ENCODE measurements around the gene CHST6. TPM values are rescaled to one million over a fixed set of nuclear protein-coding genes. Genes with fewer than 3 reads are reported as not detected.

CHST6 gene
- total RNA-seq, 1 experiment from 2014 or later, result 1.3 TPM

GRCh38 chr16:75458439-75458838 lies 36.8 kb downstream of the CHST6 start:
- Mint-ChIP-seq H3K4me3 (ENCODE audit: unreplicated experiment) (no peak overlapping the region), H3K36me3 (ENCODE audit: insufficient read depth, unreplicated experiment) (peaks cover 11% of the 10 kb centered on the region), H3K9me3 (ENCODE audit: unreplicated experiment) (no peaks in the 10 kb centered on the region), H3K27me3 (ENCODE audit: insufficient read depth, unreplicated experiment) (no peaks in the 10 kb centered on the region), H3K4me1 (ENCODE audit: low read depth, unreplicated experiment) (peaks cover 12% of the 10 kb centered on the region), H3K27ac (ENCODE audit: unreplicated experiment) (no peak overlapping the region)
- TF ChIP-seq, protein P1, sequence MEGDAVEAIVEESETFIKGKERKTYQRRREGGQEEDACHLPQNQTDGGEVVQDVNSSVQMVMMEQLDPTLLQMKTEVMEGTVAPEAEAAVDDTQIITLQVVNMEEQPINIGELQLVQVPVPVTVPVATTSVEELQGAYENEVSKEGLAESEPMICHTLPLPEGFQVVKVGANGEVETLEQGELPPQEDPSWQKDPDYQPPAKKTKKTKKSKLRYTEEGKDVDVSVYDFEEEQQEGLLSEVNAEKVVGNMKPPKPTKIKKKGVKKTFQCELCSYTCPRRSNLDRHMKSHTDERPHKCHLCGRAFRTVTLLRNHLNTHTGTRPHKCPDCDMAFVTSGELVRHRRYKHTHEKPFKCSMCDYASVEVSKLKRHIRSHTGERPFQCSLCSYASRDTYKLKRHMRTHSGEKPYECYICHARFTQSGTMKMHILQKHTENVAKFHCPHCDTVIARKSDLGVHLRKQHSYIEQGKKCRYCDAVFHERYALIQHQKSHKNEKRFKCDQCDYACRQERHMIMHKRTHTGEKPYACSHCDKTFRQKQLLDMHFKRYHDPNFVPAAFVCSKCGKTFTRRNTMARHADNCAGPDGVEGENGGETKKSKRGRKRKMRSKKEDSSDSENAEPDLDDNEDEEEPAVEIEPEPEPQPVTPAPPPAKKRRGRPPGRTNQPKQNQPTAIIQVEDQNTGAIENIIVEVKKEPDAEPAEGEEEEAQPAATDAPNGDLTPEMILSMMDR (IDR thresholded peaks at IDR 0.05; ENCODE audit: insufficient read depth in 1 of 2, low read depth in 1 of 2, low read length in 1 of 2, severe bottlenecking in 1 of 2, unreplicated experiment in 1 of 2), result no peak
- no peak overlapping the region for H3K4me3 ChIP-seq (ENCODE audit: low read depth, low read length)
- H3K36me3 ChIP-seq (ENCODE audit: control insufficient read depth, insufficient read depth, low read length), result peaks cover 2% of the 10 kb centered on the region
- BruUV-seq (replicated peaks), result no TSS peak
- intact Hi-C loops (cut with micrococcal nuclease; ENCODE audit: unreplicated experiment), result no loop called here
- peaks cover 5% of the 10 kb centered on the region for H3K4me1 ChIP-seq
- POLR2A ChIA-PET, result no interaction called here
- CTCF ChIA-PET, result interaction anchor here (0.6 kb wide), 1 partner anchor 10 kb away, joined by 8 read pairs; no protein-coding TSS in a partner anchor
- no peaks in the 10 kb centered on the region for H3K27me3 ChIP-seq (replicated peaks; ENCODE audit: control insufficient read depth, insufficient read depth, low read length)
- DNase-seq, result no peak
- no peaks in the 10 kb centered on the region for H3K9me3 ChIP-seq

DNA sequence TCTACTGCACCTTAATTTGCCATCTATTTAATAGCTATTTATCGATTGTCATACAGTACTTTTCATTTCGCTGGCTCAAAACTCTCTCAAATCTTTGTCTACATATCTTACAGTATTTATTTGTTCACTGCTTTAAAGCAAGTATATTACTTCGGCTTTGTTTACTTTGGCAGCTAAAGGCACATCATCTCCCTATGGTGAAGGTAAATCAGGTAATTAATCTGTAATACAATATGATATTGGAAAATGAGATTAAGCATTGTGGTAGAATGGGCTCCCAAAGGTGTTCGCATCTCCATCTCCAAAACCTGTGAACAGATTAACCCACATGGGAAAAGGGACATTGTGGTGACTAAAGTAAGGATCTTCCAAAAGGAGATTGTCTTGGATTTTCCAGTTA lies 37.2 kb downstream of the CHST6 start:
- no peak overlapping the region for H3K4me3 ChIP-seq (ENCODE audit: low read depth, low read length)
- CTCF ChIA-PET, result interaction anchor here (0.6 to 0.9 kb wide), 2 partner anchors 11 to 14 kb away, joined by 3 to 8 read pairs; no protein-coding TSS in a partner anchor
- intact Hi-C loops (cut with micrococcal nuclease; ENCODE audit: unreplicated experiment), result no loop called here
- BruUV-seq (replicated peaks), result no TSS peak
- H3K36me3 ChIP-seq (ENCODE audit: control insufficient read depth, insufficient read depth, low read length), result peaks cover 2% of the 10 kb centered on the region
- peaks cover 4% of the 10 kb centered on the region for H3K4me1 ChIP-seq
- no peaks in the 10 kb centered on the region for H3K9me3 ChIP-seq
- peaks cover 14% of the 10 kb centered on the region for H3K36me3 Mint-ChIP-seq (ENCODE audit: insufficient read depth, unreplicated experiment)
- H3K4me1 Mint-ChIP-seq (ENCODE audit: low read depth, unreplicated experiment), result peaks cover 12% of the 10 kb centered on the region
- POLR2A ChIA-PET, result no interaction called here
- no peak overlapping the region for H3K4me3 Mint-ChIP-seq (ENCODE audit: unreplicated experiment)
- DNase-seq, result no peak
- no peak overlapping the region for H3K27ac Mint-ChIP-seq (ENCODE audit: unreplicated experiment)
- TF ChIP-seq, protein P1 (IDR thresholded peaks at IDR 0.05; ENCODE audit: insufficient read depth in 1 of 2, low read depth in 1 of 2, low read length in 1 of 2, severe bottlenecking in 1 of 2, unreplicated experiment in 1 of 2), result no peak
- H3K27me3 Mint-ChIP-seq (ENCODE audit: insufficient read depth, unreplicated experiment), result no peaks in the 10 kb centered on the region
- no peaks in the 10 kb centered on the region for H3K27me3 ChIP-seq (replicated peaks; ENCODE audit: control insufficient read depth, insufficient read depth, low read length)
- H3K9me3 Mint-ChIP-seq (ENCODE audit: unreplicated experiment), result no peaks in the 10 kb centered on the region

DNA sequence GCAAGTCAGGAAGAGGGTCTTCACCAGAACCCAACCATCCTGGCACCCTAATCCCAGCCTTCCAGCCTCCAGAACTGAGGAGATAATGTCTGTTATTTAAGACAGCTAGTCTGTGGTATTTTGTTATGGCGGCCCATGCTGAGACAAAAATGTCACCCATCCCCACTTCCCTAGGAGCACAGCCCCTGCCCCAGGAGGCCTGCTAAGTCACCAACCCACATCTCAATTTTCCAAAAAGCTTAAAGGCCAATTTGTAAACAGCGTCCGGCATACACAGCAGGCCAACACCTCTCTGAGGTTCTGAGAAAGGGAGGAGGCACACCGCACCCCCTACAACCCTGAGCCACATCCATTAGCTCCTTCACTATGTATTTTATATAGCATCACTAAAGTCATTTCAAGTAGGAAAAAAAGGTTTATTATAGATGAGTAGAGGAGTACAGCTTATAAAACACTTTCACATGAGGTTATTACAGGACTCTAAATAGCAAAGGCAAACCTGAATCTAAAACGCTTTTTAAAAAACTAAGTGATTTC lies 37.7 kb downstream of the CHST6 start:
- Mint-ChIP-seq H3K4me1 (ENCODE audit: low read depth, unreplicated experiment) (peaks cover 17% of the 10 kb centered on the region), H3K36me3 (ENCODE audit: insufficient read depth, unreplicated experiment) (peaks cover 19% of the 10 kb centered on the region)

More for the DNA sequence above, 37.7 kb downstream of the CHST6 start:
- Histone ChIP-seq H3K4me1 (no peaks in the 10 kb centered on the region), H3K9me3 (no peaks in the 10 kb centered on the region), H3K4me3 (ENCODE audit: low read depth, low read length) (no peak overlapping the region), H3K36me3 (ENCODE audit: control insufficient read depth, insufficient read depth, low read length) (peaks cover 2% of the 10 kb centered on the region), H3K27me3 (replicated peaks; ENCODE audit: control insufficient read depth, insufficient read depth, low read length) (no peaks in the 10 kb centered on the region)
- DNase-seq, result no peak
- H3K9me3 Mint-ChIP-seq (ENCODE audit: unreplicated experiment), result no peaks in the 10 kb centered on the region
- no peak overlapping the region for H3K4me3 Mint-ChIP-seq (ENCODE audit: unreplicated experiment)
- BruUV-seq (replicated peaks), result no TSS peak
- ChIA-PET CTCF (interaction anchor here (0.9 kb wide), 1 partner anchor 13 kb away, joined by 3 read pairs; no protein-coding TSS in a partner anchor), POLR2A (no interaction called here)
- intact Hi-C loops (cut with micrococcal nuclease; ENCODE audit: unreplicated experiment), result no loop called here
- TF ChIP-seq, protein P1 (IDR thresholded peaks at IDR 0.05; ENCODE audit: insufficient read depth in 1 of 2, low read depth in 1 of 2, low read length in 1 of 2, severe bottlenecking in 1 of 2, unreplicated experiment in 1 of 2), result no peak
- H3K27me3 Mint-ChIP-seq (ENCODE audit: insufficient read depth, unreplicated experiment), result no peaks in the 10 kb centered on the region
- no peak overlapping the region for H3K27ac Mint-ChIP-seq (ENCODE audit: unreplicated experiment)
